ENCODE data around the gene NUCB1. TPM values are rescaled to one million over a fixed set of nuclear protein-coding genes. Genes with fewer than 3 reads are reported as not detected.

The NUCB1 gene
- total RNA-seq, 1 experiment from 2014 or later: 102 TPM

- DNase-seq (ENCODE audit: low read depth, low spot score) (no peak), ATAC-seq (no peak)
- ChIA-PET POLR2A (no interaction called here), CTCF (no interaction called here)
- H3K27me3 ChIP-seq (ENCODE audit: control insufficient read depth, insufficient read depth, low read length): no peaks in the 10 kb centered on the region
- H3K4me3 ChIP-seq (ENCODE audit: low read depth in 2 of 2, low read length in 2 of 2): no peak overlapping the region
- H3K4me1 ChIP-seq (ENCODE audit: control insufficient read depth, insufficient read depth, low read length): no peaks in the 10 kb centered on the region
- H3K9me3 ChIP-seq (ENCODE audit: control insufficient read depth, insufficient read depth, low read depth, low read length): no peaks in the 10 kb centered on the region
- H3K36me3 ChIP-seq (ENCODE audit: control insufficient read depth, insufficient read depth, low read length): no peaks in the 10 kb centered on the region
- in situ Hi-C loops (cut with HindIII; ENCODE audit: low pct_unique_long_range_greater_than_20kb, low sequenced_read_pairs): no loop called here
- TF ChIP-seq, protein P1, sequence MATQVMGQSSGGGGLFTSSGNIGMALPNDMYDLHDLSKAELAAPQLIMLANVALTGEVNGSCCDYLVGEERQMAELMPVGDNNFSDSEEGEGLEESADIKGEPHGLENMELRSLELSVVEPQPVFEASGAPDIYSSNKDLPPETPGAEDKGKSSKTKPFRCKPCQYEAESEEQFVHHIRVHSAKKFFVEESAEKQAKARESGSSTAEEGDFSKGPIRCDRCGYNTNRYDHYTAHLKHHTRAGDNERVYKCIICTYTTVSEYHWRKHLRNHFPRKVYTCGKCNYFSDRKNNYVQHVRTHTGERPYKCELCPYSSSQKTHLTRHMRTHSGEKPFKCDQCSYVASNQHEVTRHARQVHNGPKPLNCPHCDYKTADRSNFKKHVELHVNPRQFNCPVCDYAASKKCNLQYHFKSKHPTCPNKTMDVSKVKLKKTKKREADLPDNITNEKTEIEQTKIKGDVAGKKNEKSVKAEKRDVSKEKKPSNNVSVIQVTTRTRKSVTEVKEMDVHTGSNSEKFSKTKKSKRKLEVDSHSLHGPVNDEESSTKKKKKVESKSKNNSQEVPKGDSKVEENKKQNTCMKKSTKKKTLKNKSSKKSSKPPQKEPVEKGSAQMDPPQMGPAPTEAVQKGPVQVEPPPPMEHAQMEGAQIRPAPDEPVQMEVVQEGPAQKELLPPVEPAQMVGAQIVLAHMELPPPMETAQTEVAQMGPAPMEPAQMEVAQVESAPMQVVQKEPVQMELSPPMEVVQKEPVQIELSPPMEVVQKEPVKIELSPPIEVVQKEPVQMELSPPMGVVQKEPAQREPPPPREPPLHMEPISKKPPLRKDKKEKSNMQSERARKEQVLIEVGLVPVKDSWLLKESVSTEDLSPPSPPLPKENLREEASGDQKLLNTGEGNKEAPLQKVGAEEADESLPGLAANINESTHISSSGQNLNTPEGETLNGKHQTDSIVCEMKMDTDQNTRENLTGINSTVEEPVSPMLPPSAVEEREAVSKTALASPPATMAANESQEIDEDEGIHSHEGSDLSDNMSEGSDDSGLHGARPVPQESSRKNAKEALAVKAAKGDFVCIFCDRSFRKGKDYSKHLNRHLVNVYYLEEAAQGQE (IDR thresholded peaks at IDR 0.05; ENCODE audit: insufficient read depth in 1 of 2, low read depth in 2 of 2, low read length in 1 of 2): no peak
- TF ChIP-seq, protein P2, sequence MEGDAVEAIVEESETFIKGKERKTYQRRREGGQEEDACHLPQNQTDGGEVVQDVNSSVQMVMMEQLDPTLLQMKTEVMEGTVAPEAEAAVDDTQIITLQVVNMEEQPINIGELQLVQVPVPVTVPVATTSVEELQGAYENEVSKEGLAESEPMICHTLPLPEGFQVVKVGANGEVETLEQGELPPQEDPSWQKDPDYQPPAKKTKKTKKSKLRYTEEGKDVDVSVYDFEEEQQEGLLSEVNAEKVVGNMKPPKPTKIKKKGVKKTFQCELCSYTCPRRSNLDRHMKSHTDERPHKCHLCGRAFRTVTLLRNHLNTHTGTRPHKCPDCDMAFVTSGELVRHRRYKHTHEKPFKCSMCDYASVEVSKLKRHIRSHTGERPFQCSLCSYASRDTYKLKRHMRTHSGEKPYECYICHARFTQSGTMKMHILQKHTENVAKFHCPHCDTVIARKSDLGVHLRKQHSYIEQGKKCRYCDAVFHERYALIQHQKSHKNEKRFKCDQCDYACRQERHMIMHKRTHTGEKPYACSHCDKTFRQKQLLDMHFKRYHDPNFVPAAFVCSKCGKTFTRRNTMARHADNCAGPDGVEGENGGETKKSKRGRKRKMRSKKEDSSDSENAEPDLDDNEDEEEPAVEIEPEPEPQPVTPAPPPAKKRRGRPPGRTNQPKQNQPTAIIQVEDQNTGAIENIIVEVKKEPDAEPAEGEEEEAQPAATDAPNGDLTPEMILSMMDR (IDR thresholded peaks at IDR 0.05): no peak
- TF ChIP-seq SIN3A (IDR thresholded peaks at IDR 0.05; ENCODE audit: borderline replicate concordance, insufficient read depth, low read depth, low read length) (no peak), POLR2AphosphoS5 (IDR thresholded peaks at IDR 0.05; ENCODE audit: low read depth, low read length) (no peak), TCF7L2 (IDR thresholded peaks at IDR 0.05; ENCODE audit: low read depth, low read length) (no peak)
- no peak overlapping the region for H3K27ac ChIP-seq (ENCODE audit: low read length)
- BruUV-seq (replicated peaks): no TSS peak
- intact Hi-C loops (cut with micrococcal nuclease; ENCODE audit: unreplicated experiment): no loop called here
Observed at GRCh38 chr19:48950159-48950558, 50.0 kb downstream of the NUCB1 start.

- H3K36me3 ChIP-seq (ENCODE audit: control insufficient read depth, insufficient read depth, low read length): no peaks in the 10 kb centered on the region
- DNase-seq (ENCODE audit: low read depth, low spot score) (no peak), ATAC-seq (no peak)
- H3K4me3 ChIP-seq (ENCODE audit: low read depth in 2 of 2, low read length in 2 of 2): no peak overlapping the region
- no peaks in the 10 kb centered on the region for H3K27me3 ChIP-seq (ENCODE audit: control insufficient read depth, insufficient read depth, low read length)
- no peaks in the 10 kb centered on the region for H3K9me3 ChIP-seq (ENCODE audit: control insufficient read depth, insufficient read depth, low read depth, low read length)
- BruUV-seq (replicated peaks): no TSS peak
- H3K27ac ChIP-seq (ENCODE audit: low read length): no peak overlapping the region
- CTCF ChIA-PET: no interaction called here
- TF ChIP-seq, protein P2 (IDR thresholded peaks at IDR 0.05): no peak
- TF ChIP-seq, protein P1 (IDR thresholded peaks at IDR 0.05; ENCODE audit: insufficient read depth in 1 of 2, low read depth in 2 of 2, low read length in 1 of 2): no peak
- TF ChIP-seq POLR2AphosphoS5 (IDR thresholded peaks at IDR 0.05; ENCODE audit: low read depth, low read length): no peak
- TF ChIP-seq SIN3A (IDR thresholded peaks at IDR 0.05; ENCODE audit: borderline replicate concordance, insufficient read depth, low read depth, low read length): no peak
- TF ChIP-seq TCF7L2 (IDR thresholded peaks at IDR 0.05; ENCODE audit: low read depth, low read length): no peak
- in situ Hi-C loops (cut with HindIII; ENCODE audit: low pct_unique_long_range_greater_than_20kb, low sequenced_read_pairs): no loop called here
- POLR2A ChIA-PET: no interaction called here
- intact Hi-C loops (cut with micrococcal nuclease; ENCODE audit: unreplicated experiment): no loop called here
- peaks cover 4% of the 10 kb centered on the region; the same call in 1 of the 2 replicates for H3K4me1 ChIP-seq (ENCODE audit: control insufficient read depth, insufficient read depth, low read length)
Observed at GRCh38 chr19:48950830-48951519, 50.9 kb downstream of the NUCB1 start.

Data from Panc1 (cell line).